Activated naive CD4-positive, alpha-beta T cell treated with anti-CD3 and anti-CD28 coated beads, Interleukin-2, amount 50 U/mL, for 24 hours (primary cell): ENCODE results near the gene NYNRIN.
"Not testable (repeated sequence)": the region's sequence is repeated elsewhere in the genome, so short reads cannot be mapped to it uniquely, and the experiment has no call there.

Experiments used
- H3K27ac Mint-ChIP-seq: one replicate; pipeline ENCODE4 v1.8.0; 2021; ENCODE audit warnings: mild to moderate bottlenecking, mixed read lengths
- H3K27me3 Mint-ChIP-seq: one replicate; pipeline ENCODE4 v1.8.0; 2021; ENCODE audit warnings: mixed read lengths
- H3K36me3 Mint-ChIP-seq: one replicate; pipeline ENCODE4 v1.8.0; 2021; ENCODE audit warnings: mixed read lengths
- H3K4me1 Mint-ChIP-seq: one replicate; pipeline ENCODE4 v1.8.0; 2021; ENCODE audit warnings: mixed read lengths
- H3K4me3 Mint-ChIP-seq: one replicate; pipeline ENCODE4 v1.8.0; 2021; ENCODE audit warnings: mild to moderate bottlenecking, mixed read lengths
- H3K9me3 Mint-ChIP-seq: one replicate; pipeline ENCODE4 v1.8.0; 2021; ENCODE audit warnings: mixed read lengths

Gene NYNRIN

DNA sequence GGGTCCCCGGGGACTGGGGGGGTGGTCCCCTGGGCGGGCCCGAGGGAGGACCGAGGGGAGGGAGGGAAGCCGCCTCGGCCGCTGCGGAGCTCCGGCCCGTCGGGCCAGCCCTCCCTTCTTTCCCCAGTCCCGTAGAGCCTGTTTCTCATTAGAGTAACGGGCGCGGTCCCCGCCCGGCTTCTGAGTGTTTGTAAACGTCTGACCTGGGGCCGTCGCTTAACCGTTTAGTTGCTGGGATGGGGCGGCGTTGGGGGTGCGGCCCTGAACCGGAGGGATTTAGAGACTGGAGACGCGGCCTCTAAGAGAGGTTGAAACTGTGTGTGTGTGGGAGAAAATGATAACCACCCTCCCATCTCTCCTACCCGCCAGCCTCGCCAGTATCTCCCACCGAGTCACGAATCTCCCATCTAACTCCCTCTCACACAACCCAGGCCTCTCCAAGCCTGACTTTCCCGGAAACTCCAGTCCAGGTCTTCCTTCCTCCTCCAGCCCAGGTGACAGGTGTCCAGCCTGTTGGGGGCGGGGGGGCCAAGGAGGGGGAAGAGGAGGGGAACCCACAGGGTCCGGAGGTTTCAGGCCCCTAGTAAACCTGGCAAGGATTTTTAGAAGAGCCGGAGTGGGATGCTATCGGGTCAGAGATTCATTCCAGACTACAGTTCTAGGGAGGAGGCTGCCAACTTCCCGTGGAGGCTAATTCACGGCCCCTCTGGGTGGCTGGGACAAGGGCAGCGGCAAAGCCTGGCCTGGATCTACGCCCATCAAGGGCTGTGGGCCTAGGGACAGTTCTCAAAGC is 31.9 kb upstream of the NYNRIN start:
- Mint-ChIP-seq H3K9me3 (no peaks in the 10 kb centered on the region), H3K4me3 (peak overlapping the region; percentile 84), H3K4me1 (peaks cover 28% of the 10 kb centered on the region), H3K36me3 (no peaks in the 10 kb centered on the region), H3K27ac (no peak overlapping the region), H3K27me3 (peaks cover 38% of the 10 kb centered on the region)

DNA sequence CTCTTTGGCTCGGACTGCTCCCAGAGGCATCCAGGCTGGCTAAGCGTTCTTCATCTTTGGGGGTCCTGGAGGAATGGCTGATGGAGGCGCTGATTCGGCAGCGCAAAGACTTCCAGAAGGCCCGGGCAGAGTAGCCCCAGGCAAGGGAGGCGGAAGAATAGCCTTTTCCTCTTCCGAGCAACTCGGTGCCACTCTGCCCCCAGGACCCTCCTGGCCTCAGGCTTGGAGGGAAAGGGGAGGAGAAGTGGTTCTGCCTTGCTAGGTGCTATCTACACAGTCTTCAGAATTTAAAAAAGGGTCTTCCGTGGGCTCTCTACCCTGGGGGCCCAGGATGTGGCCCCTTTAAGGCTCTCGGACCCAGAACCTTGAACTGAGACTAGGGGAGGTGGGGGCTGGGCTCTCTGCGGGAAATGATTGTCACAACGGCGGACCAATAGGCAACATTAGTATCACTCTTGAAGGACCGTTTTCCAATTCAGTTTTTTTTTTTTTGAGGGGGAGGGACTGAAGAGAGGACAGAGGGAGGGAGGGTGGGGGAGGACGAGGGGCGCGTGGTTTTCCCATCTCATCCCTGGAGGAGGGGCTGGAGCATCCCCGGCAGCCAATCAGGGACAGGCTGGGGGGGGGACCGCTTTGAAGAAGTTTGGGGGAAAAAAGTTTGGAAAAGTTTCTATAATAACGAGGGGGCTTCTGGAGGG is 31.1 kb upstream of the NYNRIN start, which contains the start of gene NFATC4:
NFATC4 (plus strand) TSS at position 671 of the 698 bp plus-strand sequence. CDS start 157 bp downstream, outside the sequence.
- H3K27me3 Mint-ChIP-seq, result peaks cover 34% of the 10 kb centered on the region
- no peak within 1 kb of the TSS for H3K27ac Mint-ChIP-seq
- H3K36me3 Mint-ChIP-seq, result no peaks in the 10 kb centered on the region
- H3K9me3 Mint-ChIP-seq, result no peaks in the 10 kb centered on the region
- peak within 1 kb of the TSS; percentile 84 for H3K4me3 Mint-ChIP-seq
- H3K4me1 Mint-ChIP-seq, result peaks cover 28% of the 10 kb centered on the region

GRCh38 chr14:24368212-24368561 is 30.6 kb upstream of the NYNRIN start:
- Mint-ChIP-seq H3K27ac (no peak overlapping the region), H3K36me3 (no peaks in the 10 kb centered on the region), H3K4me1 (peaks cover 28% of the 10 kb centered on the region), H3K27me3 (peaks cover 31% of the 10 kb centered on the region), H3K9me3 (no peaks in the 10 kb centered on the region), H3K4me3 (peak overlapping the region; percentile 70)

DNA sequence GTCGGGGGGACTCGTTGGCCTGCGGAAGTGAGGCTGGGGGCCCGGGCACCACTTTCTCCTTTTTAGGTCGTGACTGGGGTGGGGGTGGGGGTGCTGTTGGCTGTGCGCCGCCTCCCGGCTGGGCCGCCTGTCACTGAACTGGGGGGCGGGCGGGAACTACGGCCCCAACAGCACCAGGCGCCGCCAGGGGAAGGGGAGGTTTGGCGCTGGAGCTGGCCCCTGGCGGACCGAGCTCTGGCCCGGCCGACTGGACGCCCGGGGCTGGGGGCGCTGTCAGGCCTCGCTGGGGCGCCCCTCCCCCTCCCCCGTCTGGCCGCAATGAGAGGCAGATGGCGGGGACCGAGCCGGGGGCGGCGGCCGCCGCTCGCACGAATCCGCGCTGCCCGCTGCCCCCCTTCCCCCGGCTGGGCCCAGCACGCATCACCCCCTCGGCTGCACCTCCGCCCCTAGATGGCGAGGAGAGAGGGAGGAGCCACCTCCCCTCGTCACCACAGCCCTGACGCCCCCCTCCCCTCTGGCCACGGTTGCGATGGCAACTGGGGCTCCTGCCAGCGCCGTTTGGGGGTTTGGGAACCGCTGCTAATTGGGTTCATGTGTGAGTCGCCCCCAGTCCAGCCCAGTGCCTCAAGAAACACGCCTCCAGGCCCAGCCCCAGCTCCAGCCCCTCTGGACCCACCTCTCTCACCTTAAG is 30.1 kb upstream of the NYNRIN start:
- Mint-ChIP-seq H3K27ac (no peak overlapping the region), H3K4me1 (peaks cover 28% of the 10 kb centered on the region), H3K9me3 (no peaks in the 10 kb centered on the region), H3K27me3 (peaks cover 30% of the 10 kb centered on the region), H3K36me3 (no peaks in the 10 kb centered on the region), H3K4me3 (peak overlapping the region; percentile 70)

DNA sequence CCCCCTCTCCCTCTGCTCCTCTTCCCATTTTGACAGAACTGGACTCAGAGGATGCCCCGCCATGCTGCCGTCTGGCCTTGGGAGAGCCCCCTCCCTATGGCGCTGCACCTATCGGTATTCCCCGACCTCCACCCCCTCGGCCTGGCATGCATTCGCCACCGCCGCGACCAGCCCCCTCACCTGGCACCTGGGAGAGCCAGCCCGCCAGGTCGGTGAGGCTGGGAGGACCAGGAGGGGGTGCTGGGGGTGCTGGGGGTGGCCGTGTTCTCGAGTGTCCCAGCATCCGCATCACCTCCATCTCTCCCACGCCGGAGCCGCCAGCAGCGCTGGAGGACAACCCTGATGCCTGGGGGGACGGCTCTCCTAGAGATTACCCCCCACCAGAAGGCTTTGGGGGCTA is 29.3 kb upstream of the NYNRIN start:
- H3K9me3 Mint-ChIP-seq, result no peaks in the 10 kb centered on the region
- peaks cover 28% of the 10 kb centered on the region for H3K4me1 Mint-ChIP-seq
- H3K36me3 Mint-ChIP-seq, result no peaks in the 10 kb centered on the region
- peaks cover 30% of the 10 kb centered on the region for H3K27me3 Mint-ChIP-seq
- no peak overlapping the region for H3K27ac Mint-ChIP-seq
- H3K4me3 Mint-ChIP-seq, result peak overlapping the region; percentile 35

GRCh38 chr14:24369907-24370687 is 28.7 kb upstream of the NYNRIN start:
- Mint-ChIP-seq H3K27ac (no peak overlapping the region), H3K9me3 (no peaks in the 10 kb centered on the region), H3K4me3 (no peak overlapping the region), H3K36me3 (no peaks in the 10 kb centered on the region), H3K27me3 (peaks cover 27% of the 10 kb centered on the region), H3K4me1 (peaks cover 28% of the 10 kb centered on the region)

DNA sequence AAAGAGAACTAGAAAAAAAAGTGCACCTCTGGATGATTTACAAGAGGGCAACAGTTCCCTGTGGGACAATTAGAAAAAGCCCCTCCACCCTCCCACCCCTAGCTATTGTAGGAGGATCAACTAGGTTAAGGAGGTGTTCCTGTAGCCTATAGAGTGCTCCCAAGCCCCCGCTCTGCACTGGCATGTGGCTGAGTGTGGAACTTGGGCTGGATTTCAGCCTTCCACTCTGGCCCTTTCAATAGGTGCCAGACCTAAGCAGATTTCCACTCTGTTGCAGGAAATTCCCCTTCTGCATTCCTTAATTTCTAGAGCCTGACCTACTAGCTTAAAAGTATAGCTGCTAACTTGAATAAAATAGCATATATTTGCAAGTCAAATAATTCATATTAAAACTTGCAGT is 28.1 kb upstream of the NYNRIN start:
- Mint-ChIP-seq H3K4me1 (peaks cover 22% of the 10 kb centered on the region), H3K27ac (no peak overlapping the region), H3K4me3 (no peak overlapping the region), H3K9me3 (no peaks in the 10 kb centered on the region), H3K27me3 (peaks cover 21% of the 10 kb centered on the region), H3K36me3 (no peaks in the 10 kb centered on the region)

- Mint-ChIP-seq H3K27me3 (peaks cover 17% of the 10 kb centered on the region), H3K4me1 (peaks cover 17% of the 10 kb centered on the region)
- H3K4me3 Mint-ChIP-seq, H3K9me3 Mint-ChIP-seq, H3K27ac Mint-ChIP-seq, H3K36me3 Mint-ChIP-seq: not testable (repeated sequence)
Observed at GRCh38 chr14:24371605-24372004, 27.2 kb upstream of the NYNRIN start.

DNA sequence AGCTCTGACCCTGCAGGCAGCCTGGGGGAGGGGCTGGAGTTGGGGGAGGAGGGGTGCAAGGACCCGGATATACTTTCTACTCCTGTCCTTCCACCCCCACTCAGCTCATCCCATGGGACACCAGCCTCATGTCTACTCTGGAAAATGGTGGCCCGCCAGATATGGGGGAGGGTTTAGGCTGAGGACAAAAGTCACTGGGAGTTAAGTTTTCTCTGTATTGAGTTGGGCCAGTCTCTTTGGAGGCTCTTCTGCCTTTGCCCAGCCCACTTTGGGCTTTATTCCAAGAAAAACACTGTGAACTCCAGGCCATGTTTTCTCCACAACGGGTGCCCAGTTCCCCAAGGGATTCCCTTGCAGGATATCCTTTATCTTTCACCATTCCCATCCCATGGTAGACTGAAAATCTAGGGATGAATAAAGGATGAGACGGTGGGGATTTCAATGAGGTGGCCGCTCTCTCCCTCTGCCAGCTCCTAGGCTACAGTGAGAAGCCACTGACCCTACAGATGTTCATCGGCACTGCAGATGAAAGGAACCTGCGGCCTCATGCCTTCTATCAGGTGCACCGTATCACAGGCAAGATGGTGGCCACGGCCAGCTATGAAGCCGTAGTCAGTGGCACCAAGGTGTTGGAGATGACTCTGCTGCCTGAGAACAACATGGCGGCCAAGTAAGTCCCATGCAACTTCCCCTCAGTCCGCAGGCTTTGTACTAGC is 25.9 kb upstream of the NYNRIN start:
- Mint-ChIP-seq H3K27me3 (peaks cover 7% of the 10 kb centered on the region), H3K4me3 (no peak overlapping the region), H3K36me3 (no peaks in the 10 kb centered on the region), H3K4me1 (peaks cover 5% of the 10 kb centered on the region), H3K27ac (no peak overlapping the region), H3K9me3 (no peaks in the 10 kb centered on the region)

GRCh38 chr14:24376448-24377070 is 22.2 kb upstream of the NYNRIN start:
- peaks cover under 1% of the 10 kb centered on the region for H3K27me3 Mint-ChIP-seq
- no peak overlapping the region for H3K27ac Mint-ChIP-seq
- no peak overlapping the region for H3K4me3 Mint-ChIP-seq
- H3K4me1 Mint-ChIP-seq, result no peaks in the 10 kb centered on the region
- H3K9me3 Mint-ChIP-seq, result no peaks in the 10 kb centered on the region
- H3K36me3 Mint-ChIP-seq, result no peaks in the 10 kb centered on the region

- no peak overlapping the region for H3K27ac Mint-ChIP-seq
- no peak overlapping the region for H3K4me3 Mint-ChIP-seq
- H3K4me1 Mint-ChIP-seq, result no peaks in the 10 kb centered on the region
- no peaks in the 10 kb centered on the region for H3K9me3 Mint-ChIP-seq
- no peaks in the 10 kb centered on the region for H3K36me3 Mint-ChIP-seq
- H3K27me3 Mint-ChIP-seq, result no peaks in the 10 kb centered on the region
Observed at GRCh38 chr14:24377126-24377525, 21.7 kb upstream of the NYNRIN start.

GRCh38 chr14:24377657-24378056 is 21.1 kb upstream of the NYNRIN start:
- H3K27ac Mint-ChIP-seq, result no peak overlapping the region
- no peak overlapping the region for H3K4me3 Mint-ChIP-seq
- no peaks in the 10 kb centered on the region for H3K36me3 Mint-ChIP-seq
- H3K27me3 Mint-ChIP-seq, result no peaks in the 10 kb centered on the region
- H3K9me3 Mint-ChIP-seq, result no peaks in the 10 kb centered on the region
- no peaks in the 10 kb centered on the region for H3K4me1 Mint-ChIP-seq

- no peak overlapping the region for H3K27ac Mint-ChIP-seq
- no peaks in the 10 kb centered on the region for H3K27me3 Mint-ChIP-seq
- no peaks in the 10 kb centered on the region for H3K36me3 Mint-ChIP-seq
- H3K4me1 Mint-ChIP-seq, result no peaks in the 10 kb centered on the region
- no peaks in the 10 kb centered on the region for H3K9me3 Mint-ChIP-seq
- no peak overlapping the region for H3K4me3 Mint-ChIP-seq
Observed at GRCh38 chr14:24378327-24378726, 20.5 kb upstream of the NYNRIN start.

GRCh38 chr14:24378981-24379906 is 19.6 kb upstream of the NYNRIN start:
- Mint-ChIP-seq H3K9me3 (no peaks in the 10 kb centered on the region), H3K36me3 (no peaks in the 10 kb centered on the region), H3K4me1 (no peaks in the 10 kb centered on the region), H3K27me3 (no peaks in the 10 kb centered on the region), H3K27ac (no peak overlapping the region), H3K4me3 (no peak overlapping the region)
